PFSK-1 (cell line): ENCODE results near the gene SFRP5.

Experiments
- FOXP2 ChIP-seq: optimal IDR thresholded peaks from 2 replicates; pipeline ENCODE3; 2011; ENCODE audit warnings: borderline replicate concordance, control low read depth, inconsistent platforms; ENCODE audit not compliant: insufficient read depth; ENCODE audit errors: extremely low read length, extremely low read depth
- POLR2AphosphoS5 ChIP-seq: IDR thresholded peaks from 2 replicates; pipeline ENCODE4 v1.6.1; 2012; ENCODE audit warnings: low read depth, mild to moderate bottlenecking, control low read depth, low read length, moderate library complexity
- REST ChIP-seq, 2 experiments: IDR thresholded peaks; 2 replicates each; pipeline versions ENCODE4 v1.6.1 to v1.8.0; 2011 to 2012; ENCODE audit warnings: low read depth in 2 of 2, low read length in 2 of 2, control low read depth in 1 of 2, inconsistent platforms in 1 of 2, mild to moderate bottlenecking in 1 of 2, moderate library complexity in 1 of 2; ENCODE audit not compliant: insufficient read depth in 1 of 2
- SIN3A ChIP-seq: IDR thresholded peaks from 2 replicates; pipeline ENCODE4 v1.6.1; 2012; ENCODE audit warnings: mild to moderate bottlenecking, low read length, moderate library complexity, borderline replicate concordance; ENCODE audit not compliant: insufficient read depth
- TAF1 ChIP-seq: IDR thresholded peaks from 2 replicates; pipeline ENCODE4 v1.6.1; 2012; ENCODE audit warnings: low read length, control low read depth, borderline replicate concordance; ENCODE audit not compliant: insufficient read depth

DNA sequence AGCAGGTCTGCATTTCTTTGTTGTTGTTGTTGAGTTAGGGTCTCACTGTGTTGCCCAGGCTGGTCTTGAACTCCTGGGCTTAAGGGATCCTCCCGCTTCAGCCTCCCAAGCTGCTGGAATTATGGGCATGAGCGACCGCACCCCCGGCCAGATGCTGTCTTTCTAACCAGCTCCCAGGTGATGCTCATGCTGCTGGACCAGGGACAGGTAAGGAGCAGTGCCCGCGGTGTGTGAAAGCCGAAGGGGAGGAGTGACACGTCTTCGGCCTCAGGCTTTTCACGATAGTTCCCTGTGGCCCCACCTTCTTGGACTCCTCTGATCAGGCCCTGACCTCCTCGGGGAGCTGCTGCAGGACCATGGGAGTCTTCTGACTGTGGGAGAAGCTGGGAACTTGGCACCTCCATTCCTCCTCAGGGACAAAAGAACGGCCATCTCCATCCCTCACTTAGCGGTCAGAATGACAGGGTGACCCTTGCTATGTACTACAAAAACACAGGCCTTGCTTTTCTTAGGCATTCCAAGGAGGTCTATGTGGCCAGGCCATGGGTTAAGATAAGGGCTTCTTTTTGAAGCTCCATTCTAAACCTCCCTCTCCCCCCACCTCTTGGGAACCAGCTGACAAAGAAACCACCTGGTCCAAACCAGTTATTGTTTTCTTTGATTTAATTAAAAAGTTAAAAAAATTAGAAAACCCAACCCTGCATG is 5.5 kb downstream of the SFRP5 start:
- TF ChIP-seq TAF1 (no peak), POLR2AphosphoS5 (no peak), SIN3A (no peak), REST (IDR thresholded peaks at IDR 0.05; ENCODE audit: insufficient read depth in 1 of 2, low read depth in 2 of 2, low read length in 2 of 2) (no peak), FOXP2 (no peak)
